ENCODE results near the gene HRAS. TPM values are rescaled to one million over a fixed set of nuclear protein-coding genes. Genes with fewer than 3 reads are reported as not detected.

HRAS gene
- total RNA-seq, 1 donor: 7.1 TPM

- Histone ChIP-seq H3K4me3 (ENCODE audit: low read length) (peak overlapping the region; percentile 47), H3K27me3 (ENCODE audit: insufficient read depth, low read length) (no peaks in the 10 kb centered on the region), H3K4me1 (ENCODE audit: insufficient read depth, low read length) (peaks cover 58% of the 10 kb centered on the region), H3K9me3 (ENCODE audit: low read depth, low read length) (no peaks in the 10 kb centered on the region)
Measured at GRCh38 chr11:503179-503981, 32.0 kb downstream of the HRAS start.

- H3K4me1 ChIP-seq (ENCODE audit: insufficient read depth, low read length): peaks cover 51% of the 10 kb centered on the region
- H3K4me3 ChIP-seq (ENCODE audit: low read length): no peak overlapping the region
- no peaks in the 10 kb centered on the region for H3K27me3 ChIP-seq (ENCODE audit: insufficient read depth, low read length)
- no peaks in the 10 kb centered on the region for H3K9me3 ChIP-seq (ENCODE audit: low read depth, low read length)
Measured at GRCh38 chr11:502288-503178, 32.8 kb downstream of the HRAS start.

- H3K27me3 ChIP-seq (ENCODE audit: insufficient read depth, low read length): no peaks in the 10 kb centered on the region
- no peaks in the 10 kb centered on the region for H3K9me3 ChIP-seq (ENCODE audit: low read depth, low read length)
- H3K4me3 ChIP-seq (ENCODE audit: low read length): no peak overlapping the region
- H3K4me1 ChIP-seq (ENCODE audit: insufficient read depth, low read length): peaks cover 50% of the 10 kb centered on the region
Measured at GRCh38 chr11:501683-502287, 33.6 kb downstream of the HRAS start.

- Histone ChIP-seq H3K9me3 (ENCODE audit: low read depth, low read length) (no peaks in the 10 kb centered on the region), H3K27me3 (ENCODE audit: insufficient read depth, low read length) (no peaks in the 10 kb centered on the region), H3K4me1 (ENCODE audit: insufficient read depth, low read length) (peaks cover 49% of the 10 kb centered on the region), H3K4me3 (ENCODE audit: low read length) (no peak overlapping the region)
Measured at GRCh38 chr11:501001-501682, 34.2 kb downstream of the HRAS start.

GRCh38 chr11:499201-500076, 35.9 kb downstream of the HRAS start:
- H3K9me3 ChIP-seq (ENCODE audit: low read depth, low read length): no peaks in the 10 kb centered on the region
- H3K27me3 ChIP-seq (ENCODE audit: insufficient read depth, low read length): no peaks in the 10 kb centered on the region
- H3K4me3 ChIP-seq (ENCODE audit: low read length): no peak overlapping the region
- H3K4me1 ChIP-seq (ENCODE audit: insufficient read depth, low read length): peaks cover 32% of the 10 kb centered on the region

- Histone ChIP-seq H3K4me1 (ENCODE audit: insufficient read depth, low read length) (peaks cover 23% of the 10 kb centered on the region), H3K27me3 (ENCODE audit: insufficient read depth, low read length) (no peaks in the 10 kb centered on the region), H3K9me3 (ENCODE audit: low read depth, low read length) (no peaks in the 10 kb centered on the region), H3K4me3 (ENCODE audit: low read length) (no peak overlapping the region)
Measured at GRCh38 chr11:498297-499181, 36.8 kb downstream of the HRAS start.

- Histone ChIP-seq H3K4me1 (ENCODE audit: insufficient read depth, low read length) (peaks cover 17% of the 10 kb centered on the region), H3K9me3 (ENCODE audit: low read depth, low read length) (no peaks in the 10 kb centered on the region), H3K4me3 (ENCODE audit: low read length) (no peak overlapping the region), H3K27me3 (ENCODE audit: insufficient read depth, low read length) (no peaks in the 10 kb centered on the region)
Measured at GRCh38 chr11:497565-498296, 37.6 kb downstream of the HRAS start.

GRCh38 chr11:496834-497564, 38.4 kb downstream of the HRAS start:
- Histone ChIP-seq H3K4me3 (ENCODE audit: low read length) (no peak overlapping the region), H3K4me1 (ENCODE audit: insufficient read depth, low read length) (peaks cover 10% of the 10 kb centered on the region), H3K27me3 (ENCODE audit: insufficient read depth, low read length) (no peaks in the 10 kb centered on the region), H3K9me3 (ENCODE audit: low read depth, low read length) (no peaks in the 10 kb centered on the region)

- Histone ChIP-seq H3K4me1 (ENCODE audit: insufficient read depth, low read length) (no peaks in the 10 kb centered on the region), H3K4me3 (ENCODE audit: low read length) (no peak overlapping the region), H3K27me3 (ENCODE audit: insufficient read depth, low read length) (no peaks in the 10 kb centered on the region), H3K9me3 (ENCODE audit: low read depth, low read length) (no peaks in the 10 kb centered on the region)
Measured at GRCh38 chr11:495537-495931, 39.8 kb downstream of the HRAS start.

- Histone ChIP-seq H3K27me3 (ENCODE audit: insufficient read depth, low read length) (no peaks in the 10 kb centered on the region), H3K4me3 (ENCODE audit: low read length) (no peak overlapping the region), H3K9me3 (ENCODE audit: low read depth, low read length) (no peaks in the 10 kb centered on the region), H3K4me1 (ENCODE audit: insufficient read depth, low read length) (no peaks in the 10 kb centered on the region)
Measured at GRCh38 chr11:494761-495536, 40.4 kb downstream of the HRAS start.

- Histone ChIP-seq H3K9me3 (ENCODE audit: low read depth, low read length) (no peaks in the 10 kb centered on the region), H3K4me3 (ENCODE audit: low read length) (no peak overlapping the region), H3K4me1 (ENCODE audit: insufficient read depth, low read length) (no peaks in the 10 kb centered on the region), H3K27me3 (ENCODE audit: insufficient read depth, low read length) (no peaks in the 10 kb centered on the region)
Measured at GRCh38 chr11:492427-493226, 42.7 kb downstream of the HRAS start.
